Erythroblast (primary cell): ENCODE measurements around the gene SLC9C1.

Experiments
- GATA1 ChIP-seq: IDR thresholded peaks from 2 replicates; pipeline ENCODE4 v1.6.1; 2011; ENCODE audit warnings: low read depth, mild to moderate bottlenecking, control low read depth, low read length, moderate library complexity
- POLR2A ChIP-seq: IDR thresholded peaks from 2 replicates; pipeline ENCODE4 v1.6.1; 2011; ENCODE audit warnings: mild to moderate bottlenecking, low read length

- TF ChIP-seq POLR2A = no peak
- TF ChIP-seq GATA1 = no peak
Measured at GRCh38 chr3:112175646-112176045, 118.4 kb downstream of the SLC9C1 start.
